HepG2 (cell line): ENCODE data around the gene NAA35. TPM values are rescaled to one million over a fixed set of nuclear protein-coding genes. Genes with fewer than 3 reads are reported as not detected.
A peak's percentile ranks its signal among the peaks of the same experiment; 100 is the strongest.

ENCODE experiments used
- ATAC-seq: fragments of 200-7000 bp; cut with Tn5 transposase; 3 replicates; pipeline ENCODE4 v1.9.1; 2020; ENCODE audit warnings: mild to moderate bottlenecking, moderate library complexity
- BruUV-seq: library from RNA; stranded (reverse); fragments of 400-500 nt; replicated peaks from 2 replicates; lab custom pipeline; 2021; lab: Mats Ljungman, UMichigan
- CTCF ChIA-PET: fragments of 300-600 bp; formaldehyde crosslinking; extraction: SDS; loops from one replicate; lab custom pipeline; 2021; ENCODE audit warnings: low total read pairs, inconsistent platforms, low intra/inter-chr PET ratio; lab: Yijun Ruan, JAX
- POLR2A ChIA-PET: fragments of 350-600 bp; sonication (Branson Sonifier 250); formaldehyde crosslinking; loops from one replicate; lab custom pipeline; 2020; ENCODE audit warnings: antibody characterized with exemption, inconsistent platforms; lab: Yijun Ruan, JAX
- DNase-seq: peaks from one replicate; pipeline ENCODE4 v3.0.0-alpha.2; 2015; ENCODE audit warnings: low spot score
- FAIRE-seq: peaks from 3 replicates; lab custom pipeline; 2011; peaks lifted over from hg19 to GRCh38; lab: Jason Lieb, UNC
- H2AFZ ChIP-seq: one replicate; pipeline ENCODE4 v1.6.1; 2011; ENCODE audit warnings: low read length, inconsistent platforms
- H3K27ac ChIP-seq: fragments of 300-600 bp; 3 replicates; pipeline ENCODE4 v1.8.0; 2011; ENCODE audit warnings: mixed run types, mild to moderate bottlenecking, mixed read lengths, low read length, inconsistent platforms; ENCODE audit not compliant: insufficient read depth; ENCODE audit errors: extremely low read length
- H3K27me3 ChIP-seq, 2 experiments: fragments of 200-600 bp in 1 of 2; 2 replicates in 1 of 2; 3 replicates in 1 of 2; pipeline versions ENCODE4 v1.6.0 to v1.8.0; 2011; ENCODE audit warnings: low read length in 2 of 2, mild to moderate bottlenecking in 2 of 2, moderate library complexity in 2 of 2, inconsistent platforms in 1 of 2; ENCODE audit not compliant: insufficient read depth in 2 of 2, control insufficient read depth in 1 of 2
- H3K36me3 ChIP-seq, 2 experiments: fragments of 200-600 bp in 1 of 2; replicated peaks in 1 of 2; 2 replicates in 1 of 2; 3 replicates in 1 of 2; pipeline versions ENCODE4 v1.5.1 to v1.8.0; 2011; ENCODE audit warnings: low read length in 2 of 2, inconsistent platforms in 1 of 2; ENCODE audit not compliant: insufficient read depth in 2 of 2, control insufficient read depth in 1 of 2
- H3K4me1 ChIP-seq: 2 replicates; pipeline ENCODE4 v1.5.1; 2012; ENCODE audit warnings: low read length, inconsistent platforms; ENCODE audit not compliant: insufficient read depth
- H3K4me2 ChIP-seq: 2 replicates; pipeline ENCODE4 v1.6.0; 2011; ENCODE audit warnings: low read depth, low read length, inconsistent platforms
- H3K4me3 ChIP-seq, 3 experiments: fragments of 200-600 bp in 1 of 3; sonication (generic), shearing (Covaris generic) in 1 of 3; replicated peaks in 1 of 3; 2 replicates each; pipeline ENCODE4 v1.5.1; 2011 to 2016; ENCODE audit warnings: low read length in 3 of 3, inconsistent platforms in 2 of 3, low read depth in 2 of 3, mild to moderate bottlenecking in 2 of 3, control low read depth in 1 of 3, mixed read lengths in 1 of 3; ENCODE audit not compliant: insufficient read depth in 1 of 3
- H3K79me2 ChIP-seq: one replicate; pipeline ENCODE4 v1.6.1; 2011; ENCODE audit warnings: low read length, inconsistent platforms; ENCODE audit not compliant: insufficient read depth
- H3K9ac ChIP-seq: 2 replicates; pipeline ENCODE4 v1.6.0; 2011; ENCODE audit warnings: mild to moderate bottlenecking, low read depth, low read length, inconsistent platforms; ENCODE audit not compliant: insufficient read depth
- H3K9me3 ChIP-seq: 2 replicates; pipeline ENCODE4 v1.5.1; 2012; ENCODE audit warnings: mild to moderate bottlenecking, low read length
- H4K20me1 ChIP-seq: 2 replicates; pipeline ENCODE4 v1.6.0; 2011; ENCODE audit warnings: inconsistent platforms, mild to moderate bottlenecking, low read length, moderate library complexity; ENCODE audit not compliant: insufficient read depth
- ATF2 ChIP-seq: sonication (generic); formaldehyde crosslinking; IDR thresholded peaks from 2 replicates; pipeline ENCODE4 v1.4.0; 2020; ENCODE audit warnings: missing genetic modification reagents
- MYNN ChIP-seq: sonication (generic); formaldehyde crosslinking; IDR thresholded peaks from 2 replicates; pipeline ENCODE4 v1.4.0; 2020; ENCODE audit warnings: mild to moderate bottlenecking, low read depth, missing genetic modification reagents
- PCBP2 ChIP-seq: fragments of 200-400 bp; formaldehyde crosslinking; optimal IDR thresholded peaks from 2 replicates; pipeline ENCODE3; 2018; ENCODE audit warnings: low read length, low read depth; ENCODE audit not compliant: poor library complexity, severe bottlenecking
- RCOR2 ChIP-seq: IDR thresholded peaks from 2 replicates; pipeline ENCODE4 v1.6.1; 2016; ENCODE audit warnings: missing biosample characterization, missing genetic modification reagents
- ZNF335 ChIP-seq: sonication (generic); formaldehyde crosslinking; IDR thresholded peaks from 2 replicates; pipeline ENCODE4 v1.4.0; 2020; ENCODE audit warnings: missing genetic modification reagents
- ZNF407 ChIP-seq: sonication (generic); formaldehyde crosslinking; IDR thresholded peaks from one replicate; pipeline ENCODE4 v1.5.1; 2020; ENCODE audit warnings: mild to moderate bottlenecking, missing genetic modification reagents; ENCODE audit errors: not compliant biosample characterization
- WGBS: methylation state at CpG from one replicate; pipeline ENCODE4 v1.1.6; 2017; ENCODE audit warnings: low lambda C conversion rate; 5-methylcytosine and 5-hydroxymethylcytosine counted together
- in situ Hi-C: cut with HindIII; loops from 2 replicates; pipeline ENCODE4 v1.10.0; 2017; ENCODE audit warnings: low pct_unique_long_range_greater_than_20kb; ENCODE audit not compliant: extremely low pct_ligation_motif_present
- intact Hi-C: fragments of 100-400 bp; cut with micrococcal nuclease; formaldehyde crosslinking; loops from one replicate; pipeline ENCODE4 v1.10.0; 2022; ENCODE audit not compliant: unreplicated experiment
- polyA plus RNA-seq, 8 experiments: library from polyadenylated mRNA; depleted of rRNA in 3 of 8; stranded (reverse) in 7 of 8; unstranded in 1 of 8; fragments of >200 nt; fragmentation: Illumina TruSeq in 4 of 8; extraction: Trizol in 4 of 8; gene quantifications; 2 replicates each; pipeline versions ENCODE4 v1.2.1 to v1.2.3, GENCODE V29; 2011 to 2016; ENCODE audit warnings: low read depth in 4 of 8, missing spikeins in 1 of 8, mixed read lengths in 1 of 8; ENCODE audit not compliant: insufficient read depth in 1 of 8
- total RNA-seq, 5 experiments: library from RNA; depleted of rRNA; stranded (reverse); fragments of >200 nt; fragmentation: Illumina TruSeq; extraction: Trizol; gene quantifications; 2 replicates each; pipeline ENCODE4 v1.2.3, GENCODE V29; 2016; ENCODE audit warnings: low read depth in 1 of 5

Gene NAA35
- total and polyA plus RNA-seq, 2 of the 13 experiments (the other 11 are each of a cell fraction or from before 2014, with no cell fraction given), result 21.6 to 28.9 TPM

- no peak overlapping the region for H3K9ac ChIP-seq
- CTCF ChIA-PET, result no interaction called here
- FAIRE-seq, result no peak
- H3K4me3 ChIP-seq, result no peak overlapping the region
- BruUV-seq, result no TSS peak
- WGBS, result 42% methylated on average over 5 of the region's 11 CpGs
- intact Hi-C loops (no loop called here), in situ Hi-C loops (no loop called here)
- TF ChIP-seq PCBP2 (peak; percentile 68), MYNN (CRISPR knock-in tag) (no peak), ATF2 (CRISPR knock-in tag) (no peak), ZNF407 (no peak), ZNF335 (no peak), RCOR2 (CRISPR knock-in tag) (no peak)
- H3K36me3 ChIP-seq, result no peaks in the 10 kb centered on the region
- no peak overlapping the region for H2AFZ ChIP-seq
- no peak for DNase-seq
- H3K4me2 ChIP-seq, result no peak overlapping the region
- no peak for ATAC-seq
- 0 out of 2 replicates have a peak, but pooled peaks cover 4% of the 10 kb centered on the region for H4K20me1 ChIP-seq
- no peaks in the 10 kb centered on the region for H3K9me3 ChIP-seq
- H3K27ac ChIP-seq, result no peak overlapping the region
- H3K4me1 ChIP-seq, result peaks cover 13% of the 10 kb centered on the region; the same call in 1 of the 2 replicates
- peaks cover 14 to 54% of the 10 kb centered on the region in 2 experiments; a peak in 4 of 5 replicates for H3K27me3 ChIP-seq
- POLR2A ChIA-PET, result no interaction called here
- no peaks in the 10 kb centered on the region for H3K79me2 ChIP-seq
These were observed 121.2 kb downstream of the NAA35 start for GRCh38 chr9:86061972-86062739.
